ENCODE measurements around the gene CDC42EP5.

Gene CDC42EP5

GRCh38 chr19:54458648-54459281 lies 14.3 kb downstream of the CDC42EP5 start:
- TF ChIP-seq CTCF (conservative IDR thresholded peaks at IDR 0.05; ENCODE audit: low read depth, low read length), result no peak
- Histone ChIP-seq H3K79me2 (ENCODE audit: insufficient read depth, low read depth) (peaks cover 48% of the 10 kb centered on the region), H4K20me1 (ENCODE audit: insufficient read depth) (no peaks in the 10 kb centered on the region), H3K4me3 (IDR thresholded peaks at IDR 0.05; ENCODE audit: insufficient read depth, low read depth, low read length) (no peak overlapping the region), H3K27me3 (ENCODE audit: insufficient read depth, low read depth) (no peaks in the 10 kb centered on the region), H3K9ac (no peak overlapping the region), H3K4me1 (ENCODE audit: low read depth, poor library complexity, severe bottlenecking) (peaks cover 7% of the 10 kb centered on the region), H2AFZ (ENCODE audit: low read depth) (no peak overlapping the region), H3K27ac (no peak overlapping the region), H3K36me3 (ENCODE audit: insufficient read depth) (peaks cover 17% of the 10 kb centered on the region; the same call in 1 of the 2 replicates), H3K4me2 (no peak overlapping the region)

GRCh38 chr19:54457773-54458647 lies 15.1 kb downstream of the CDC42EP5 start:
- peaks cover 7% of the 10 kb centered on the region for H3K4me1 ChIP-seq (ENCODE audit: low read depth, poor library complexity, severe bottlenecking)
- H3K9ac ChIP-seq, result no peak overlapping the region
- no peak overlapping the region for H2AFZ ChIP-seq (ENCODE audit: low read depth)
- H3K79me2 ChIP-seq (ENCODE audit: insufficient read depth, low read depth), result peaks cover 56% of the 10 kb centered on the region
- TF ChIP-seq CTCF (conservative IDR thresholded peaks at IDR 0.05; ENCODE audit: low read depth, low read length), result no peak
- peaks cover 22% of the 10 kb centered on the region; the same call in 1 of the 2 replicates for H3K36me3 ChIP-seq (ENCODE audit: insufficient read depth)
- no peaks in the 10 kb centered on the region for H4K20me1 ChIP-seq (ENCODE audit: insufficient read depth)
- no peak overlapping the region for H3K4me2 ChIP-seq
- no peak overlapping the region for H3K4me3 ChIP-seq (IDR thresholded peaks at IDR 0.05; ENCODE audit: insufficient read depth, low read depth, low read length)
- H3K27me3 ChIP-seq (ENCODE audit: insufficient read depth, low read depth), result no peaks in the 10 kb centered on the region
- H3K27ac ChIP-seq, result no peak overlapping the region

- no peak for TF ChIP-seq CTCF (conservative IDR thresholded peaks at IDR 0.05; ENCODE audit: low read depth, low read length)
- peaks cover 28% of the 10 kb centered on the region; the same call in 1 of the 2 replicates for H3K36me3 ChIP-seq (ENCODE audit: insufficient read depth)
- H3K27ac ChIP-seq, result no peak overlapping the region
- H4K20me1 ChIP-seq (ENCODE audit: insufficient read depth), result peaks cover 9% of the 10 kb centered on the region; the same call in 1 of the 2 replicates
- H3K9ac ChIP-seq, result no peak overlapping the region
- peaks cover 5% of the 10 kb centered on the region for H3K4me1 ChIP-seq (ENCODE audit: low read depth, poor library complexity, severe bottlenecking)
- H3K4me3 ChIP-seq (IDR thresholded peaks at IDR 0.05; ENCODE audit: insufficient read depth, low read depth, low read length), result no peak overlapping the region
- no peak overlapping the region for H3K4me2 ChIP-seq
- H3K27me3 ChIP-seq (ENCODE audit: insufficient read depth, low read depth), result no peaks in the 10 kb centered on the region
- peaks cover 57% of the 10 kb centered on the region for H3K79me2 ChIP-seq (ENCODE audit: insufficient read depth, low read depth)
- no peak overlapping the region for H2AFZ ChIP-seq (ENCODE audit: low read depth)
Observed at GRCh38 chr19:54456423-54457373, 16.4 kb downstream of the CDC42EP5 start.

- Histone ChIP-seq H3K27ac (no peak overlapping the region), H3K4me2 (no peak overlapping the region), H3K36me3 (ENCODE audit: insufficient read depth) (peaks cover 31% of the 10 kb centered on the region; the same call in 1 of the 2 replicates), H3K4me1 (ENCODE audit: low read depth, poor library complexity, severe bottlenecking) (peaks cover 12% of the 10 kb centered on the region), H2AFZ (ENCODE audit: low read depth) (no peak overlapping the region), H3K9ac (no peak overlapping the region), H3K79me2 (ENCODE audit: insufficient read depth, low read depth) (peaks cover 57% of the 10 kb centered on the region), H3K4me3 (IDR thresholded peaks at IDR 0.05; ENCODE audit: insufficient read depth, low read depth, low read length) (no peak overlapping the region), H3K27me3 (ENCODE audit: insufficient read depth, low read depth) (no peaks in the 10 kb centered on the region), H4K20me1 (ENCODE audit: insufficient read depth) (peaks cover 15% of the 10 kb centered on the region; the same call in 1 of the 2 replicates)
- no peak for TF ChIP-seq CTCF (conservative IDR thresholded peaks at IDR 0.05; ENCODE audit: low read depth, low read length)
Observed at GRCh38 chr19:54455786-54456422, 17.2 kb downstream of the CDC42EP5 start.
